ENCODE results near the gene MRPL47. TPM values are rescaled to one million over a fixed set of nuclear protein-coding genes. Genes with fewer than 3 reads are reported as not detected.

MRPL47 gene
- total and polyA plus RNA-seq, 2 of the 13 experiments (the other 11 are each of a cell fraction or from before 2014, with no cell fraction given), result 36.1 to 83.8 TPM

- TF ChIP-seq SRY (CRISPR knock-in tag; IDR thresholded peaks at IDR 0.05) (no peak), GATA4 (IDR thresholded peaks at IDR 0.05; ENCODE audit: borderline replicate concordance, low read depth) (no peak), HNRNPK (IDR thresholded peaks at IDR 0.05; ENCODE audit: low read depth, low read length, poor library complexity, severe bottlenecking) (no peak), ZFP37 (CRISPR knock-in tag; IDR thresholded peaks at IDR 0.05; ENCODE audit: borderline replicate concordance) (no peak), ELK4 (CRISPR knock-in tag; IDR thresholded peaks at IDR 0.05; ENCODE audit: borderline replicate concordance) (no peak), ZIK1 (CRISPR knock-in tag; IDR thresholded peaks at IDR 0.05; ENCODE audit: borderline replicate concordance, low read depth) (no peak), SOX13 (IDR thresholded peaks at IDR 0.05) (0 out of 2 replicates have a peak, but pooled peaks have one; percentile 16), SOX13 (CRISPR knock-in tag; conservative IDR thresholded peaks at IDR 0.05 in 1 of 2, IDR thresholded peaks at IDR 0.05 in 1 of 2) (no peak), CEBPG (CRISPR knock-in tag; IDR thresholded peaks at IDR 0.05) (no peak), TFDP1 (CRISPR knock-in tag; IDR thresholded peaks at IDR 0.05; ENCODE audit: borderline replicate concordance) (peak; percentile 35; the same call in 1 of the 2 replicates), ZNF18 (CRISPR knock-in tag; IDR thresholded peaks at IDR 0.05; ENCODE audit: insufficient replicate concordance) (peak; percentile 19), ZBTB42 (CRISPR knock-in tag; IDR thresholded peaks at IDR 0.05) (no peak), ZNF17 (CRISPR knock-in tag; IDR thresholded peaks at IDR 0.05) (no peak), FOXP4 (CRISPR knock-in tag; IDR thresholded peaks at IDR 0.05) (no peak), ZNF574 (CRISPR knock-in tag; IDR thresholded peaks at IDR 0.05) (0 out of 2 replicates have a peak, but pooled peaks have one; percentile 19), HDAC1 (CRISPR knock-in tag; IDR thresholded peaks at IDR 0.05) (peak; percentile 12; the same call in 1 of the 2 replicates), ZSCAN21 (CRISPR knock-in tag; IDR thresholded peaks at IDR 0.05; ENCODE audit: borderline replicate concordance) (0 out of 2 replicates have a peak, but pooled peaks have one; percentile 7), DRAP1 (CRISPR knock-in tag; IDR thresholded peaks at IDR 0.05) (peak; percentile 32; the same call in 1 of the 2 replicates), NCOA2 (CRISPR knock-in tag; IDR thresholded peaks at IDR 0.05) (0 out of 2 replicates have a peak, but pooled peaks have one; percentile 13)
Measured at GRCh38 chr3:179652447-179653095, 48.1 kb upstream of the MRPL47 start, which contains the start of gene USP13 (continued).
